ENCODE results near the gene LRP6.

LRP6 gene

DNA sequence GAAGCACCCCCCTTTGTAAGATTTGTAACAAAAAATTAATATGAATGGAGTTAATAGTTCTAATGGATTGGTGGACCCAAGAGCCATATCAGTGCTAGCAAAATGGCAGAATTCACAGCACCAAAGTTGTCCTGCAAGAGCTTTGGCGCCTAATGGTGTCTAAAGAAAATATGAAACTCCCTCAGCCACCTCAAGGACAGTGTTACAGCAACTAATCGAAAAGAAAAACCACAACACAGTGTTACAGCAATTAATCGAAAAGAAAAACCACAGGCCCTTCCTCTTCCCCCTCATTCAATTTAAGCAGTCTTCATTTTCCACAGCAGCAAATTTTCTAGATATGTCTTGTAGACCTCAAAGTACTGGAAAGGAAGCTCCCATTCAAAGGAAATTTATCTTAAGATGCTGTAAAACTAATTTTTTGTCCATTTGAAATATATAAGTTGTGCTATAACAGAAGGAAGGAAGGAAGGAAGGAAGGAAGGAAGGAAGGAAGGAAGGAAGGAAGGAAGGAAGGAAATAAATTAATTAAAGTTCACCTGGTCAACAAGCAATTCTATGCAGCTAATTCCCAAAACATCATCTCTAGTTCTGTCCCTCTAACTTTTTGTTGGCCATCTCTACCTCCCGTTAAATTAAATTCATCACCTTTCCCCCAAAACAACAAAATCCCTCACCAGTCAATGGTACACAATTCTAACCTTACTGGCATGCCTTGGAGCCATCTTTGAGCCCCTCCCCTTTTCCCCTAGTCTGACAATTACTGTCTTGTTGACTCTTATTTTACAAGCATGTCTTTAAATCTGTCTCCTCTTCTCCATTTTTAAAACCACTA, 17.4 kb downstream of the LRP6 start:
- TF ChIP-seq JUND (IDR thresholded peaks at IDR 0.05; ENCODE audit: low read depth): no peak
- DNase-seq (ENCODE audit: low read depth in 1 of 2, low spot score in 1 of 2): no peak
- in situ Hi-C loops (cut with HindIII; ENCODE audit: low pct_unique_long_range_greater_than_20kb, low sequenced_read_pairs): no loop called here

DNA sequence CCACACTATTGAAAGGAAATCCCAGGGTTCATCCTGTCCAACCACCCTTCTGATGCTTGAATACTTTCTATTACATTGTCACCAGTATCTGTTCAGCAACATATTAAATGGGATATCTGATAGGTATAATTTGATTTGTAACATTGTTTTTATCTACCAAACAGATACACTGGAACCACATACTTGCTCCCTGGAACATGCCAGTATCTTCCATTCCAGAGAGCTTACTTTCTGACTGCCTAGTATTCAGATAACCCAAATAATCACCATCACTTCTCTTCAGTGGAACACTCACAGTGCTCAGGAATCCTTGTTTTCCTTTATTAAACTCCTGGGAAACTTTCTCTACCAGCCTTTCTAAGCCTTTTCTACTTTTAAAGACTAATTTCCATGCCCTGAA, 19.3 kb downstream of the LRP6 start:
- DNase-seq (ENCODE audit: low read depth in 1 of 2, low spot score in 1 of 2): no peak
- in situ Hi-C loops (cut with HindIII; ENCODE audit: low pct_unique_long_range_greater_than_20kb, low sequenced_read_pairs): no loop called here
- no peak for TF ChIP-seq JUND (IDR thresholded peaks at IDR 0.05; ENCODE audit: low read depth)

DNA sequence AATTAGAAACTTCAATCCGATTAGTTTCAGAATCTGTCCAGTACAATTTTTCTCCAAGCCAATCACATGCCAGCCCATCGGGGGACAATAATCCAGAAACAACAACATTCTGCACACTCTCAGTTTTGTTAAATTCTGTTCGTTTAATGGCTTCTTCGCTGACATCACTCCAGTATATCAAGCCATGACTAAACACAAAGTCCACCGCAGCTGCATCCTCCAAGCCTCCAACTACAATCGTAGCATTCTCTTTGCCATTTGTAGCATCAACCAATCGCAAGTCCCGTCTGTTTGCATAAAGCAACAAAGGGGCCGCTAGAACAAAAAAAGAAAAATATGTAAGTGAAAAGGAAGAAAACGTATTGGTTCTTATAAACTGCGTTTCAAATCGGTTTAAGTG, 22.5 kb downstream of the LRP6 start:
- in situ Hi-C loops (cut with HindIII; ENCODE audit: low pct_unique_long_range_greater_than_20kb, low sequenced_read_pairs): no loop called here
- no peak for DNase-seq (ENCODE audit: low read depth in 1 of 2, low spot score in 1 of 2)

DNA sequence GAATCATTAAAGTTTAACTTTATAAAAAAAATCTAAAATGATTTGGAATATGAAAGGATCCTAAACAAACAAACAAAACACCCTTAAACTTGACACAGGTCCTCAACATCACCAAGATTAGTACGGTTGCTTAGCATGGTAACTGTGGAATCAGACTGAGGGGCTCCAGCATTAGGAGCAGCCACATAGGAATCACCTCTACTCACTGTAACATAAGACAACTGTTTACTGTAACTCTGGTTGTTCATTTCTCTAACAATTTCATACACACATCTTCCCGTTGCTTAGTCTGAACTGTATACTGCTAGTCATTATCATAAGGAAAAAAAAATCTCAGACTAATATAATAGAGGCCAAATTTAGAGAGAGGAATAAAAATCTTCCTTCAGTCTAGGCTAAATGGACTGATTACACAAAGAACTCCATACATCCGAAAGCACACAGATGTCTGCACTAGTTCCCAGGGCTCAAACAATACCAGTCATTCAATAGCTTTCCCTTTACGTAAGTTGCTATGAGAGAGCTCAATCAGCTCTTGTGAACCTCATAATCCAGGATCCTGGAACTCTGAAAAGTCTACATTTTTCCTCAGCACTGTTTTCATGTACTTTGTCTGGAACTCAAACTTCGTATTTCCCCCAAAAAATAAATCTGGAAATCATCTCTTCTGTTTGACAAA, 26.0 kb downstream of the LRP6 start:
- no peak for DNase-seq (ENCODE audit: low read depth in 1 of 2, low spot score in 1 of 2)
- TF ChIP-seq JUND (IDR thresholded peaks at IDR 0.05; ENCODE audit: low read depth): no peak
- in situ Hi-C loops (cut with HindIII; ENCODE audit: low pct_unique_long_range_greater_than_20kb, low sequenced_read_pairs): no loop called here

More for the DNA sequence above, 22.5 kb downstream of the LRP6 start:
- TF ChIP-seq JUND (IDR thresholded peaks at IDR 0.05; ENCODE audit: low read depth): no peak

DNA sequence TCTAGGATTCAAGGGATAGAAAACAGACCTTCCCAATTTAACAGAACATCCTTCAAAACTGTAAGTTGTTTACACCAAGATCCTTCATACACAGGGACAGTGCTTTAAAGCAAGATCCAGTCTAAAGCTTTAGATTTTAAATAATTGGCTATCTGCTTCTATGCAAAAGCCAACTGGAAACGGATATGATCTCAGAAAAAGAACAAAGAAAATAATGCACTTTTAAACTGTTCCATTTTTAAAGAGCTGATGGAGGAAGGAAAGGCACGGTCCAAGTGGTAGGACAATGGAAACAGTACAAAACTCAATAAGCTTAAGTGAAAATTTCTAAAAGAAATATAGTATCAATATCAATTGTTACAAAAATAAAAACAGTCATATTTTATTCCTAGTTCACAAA, 27.7 kb downstream of the LRP6 start:
- in situ Hi-C loops (cut with HindIII; ENCODE audit: low pct_unique_long_range_greater_than_20kb, low sequenced_read_pairs): no loop called here
- DNase-seq (ENCODE audit: low read depth in 1 of 2, low spot score in 1 of 2): no peak
- TF ChIP-seq JUND (IDR thresholded peaks at IDR 0.05; ENCODE audit: low read depth): no peak

DNA sequence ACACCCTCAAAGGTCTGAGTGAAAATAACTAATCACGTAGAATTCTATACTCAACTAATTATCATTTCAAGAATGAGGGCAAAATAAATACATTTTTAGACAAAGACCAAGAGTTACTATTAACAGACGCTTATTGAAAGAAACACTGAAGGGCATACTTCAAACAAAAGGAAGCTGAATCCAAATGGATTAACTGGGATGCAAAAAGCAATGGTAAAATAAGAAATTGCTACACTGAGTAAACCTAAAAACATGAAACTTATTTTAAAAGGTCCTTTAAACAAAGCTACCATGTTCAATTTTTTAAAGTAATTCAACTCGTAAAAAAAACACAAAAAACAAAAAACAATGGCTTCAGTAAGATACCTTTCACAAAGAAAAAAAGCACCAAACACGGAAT, 28.2 kb downstream of the LRP6 start:
- in situ Hi-C loops (cut with HindIII; ENCODE audit: low pct_unique_long_range_greater_than_20kb, low sequenced_read_pairs): no loop called here
- no peak for TF ChIP-seq JUND (IDR thresholded peaks at IDR 0.05; ENCODE audit: low read depth)
- DNase-seq (ENCODE audit: low read depth in 1 of 2, low spot score in 1 of 2): no peak

DNA sequence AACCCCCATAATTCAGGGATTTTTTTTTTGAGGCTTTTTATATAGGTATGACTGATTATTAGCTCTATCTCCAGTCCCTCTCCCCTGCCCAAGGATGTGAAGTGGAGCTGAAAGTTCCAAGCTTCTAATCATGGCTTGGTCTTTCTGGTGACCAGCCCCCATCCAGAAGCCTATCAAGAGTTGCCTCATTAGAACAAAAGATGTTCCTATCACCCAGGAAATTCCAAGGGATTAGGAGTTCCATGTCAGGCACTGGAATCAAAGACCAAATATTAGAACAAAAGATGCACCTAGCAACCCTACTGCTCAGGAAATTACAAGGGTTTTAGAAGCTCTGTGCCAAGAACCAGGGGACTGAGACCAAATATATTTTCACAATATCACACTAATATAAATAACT, 29.9 kb downstream of the LRP6 start:
- in situ Hi-C loops (cut with HindIII; ENCODE audit: low pct_unique_long_range_greater_than_20kb, low sequenced_read_pairs): no loop called here
- TF ChIP-seq JUND (IDR thresholded peaks at IDR 0.05; ENCODE audit: low read depth): no peak
- DNase-seq (ENCODE audit: low read depth in 1 of 2, low spot score in 1 of 2): no peak

DNA sequence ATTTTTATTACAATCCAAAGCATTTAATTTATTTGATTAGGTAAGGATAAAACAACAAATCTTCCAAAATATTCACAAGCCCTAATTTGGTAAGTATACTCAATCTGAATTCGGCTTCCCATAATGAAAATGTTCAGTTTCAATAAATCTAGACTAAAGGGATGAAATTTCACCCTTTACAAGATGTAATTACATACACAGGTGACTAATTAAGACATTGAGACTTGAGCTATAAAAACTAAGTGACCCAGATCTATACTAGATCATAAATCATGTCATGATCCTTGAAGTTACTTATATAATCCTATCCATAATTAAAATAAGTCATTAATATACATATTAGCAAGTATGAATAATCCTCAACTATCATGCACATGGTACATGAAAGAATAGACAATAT, 36.6 kb downstream of the LRP6 start:
- in situ Hi-C loops (cut with HindIII; ENCODE audit: low pct_unique_long_range_greater_than_20kb, low sequenced_read_pairs): no loop called here

DNA sequence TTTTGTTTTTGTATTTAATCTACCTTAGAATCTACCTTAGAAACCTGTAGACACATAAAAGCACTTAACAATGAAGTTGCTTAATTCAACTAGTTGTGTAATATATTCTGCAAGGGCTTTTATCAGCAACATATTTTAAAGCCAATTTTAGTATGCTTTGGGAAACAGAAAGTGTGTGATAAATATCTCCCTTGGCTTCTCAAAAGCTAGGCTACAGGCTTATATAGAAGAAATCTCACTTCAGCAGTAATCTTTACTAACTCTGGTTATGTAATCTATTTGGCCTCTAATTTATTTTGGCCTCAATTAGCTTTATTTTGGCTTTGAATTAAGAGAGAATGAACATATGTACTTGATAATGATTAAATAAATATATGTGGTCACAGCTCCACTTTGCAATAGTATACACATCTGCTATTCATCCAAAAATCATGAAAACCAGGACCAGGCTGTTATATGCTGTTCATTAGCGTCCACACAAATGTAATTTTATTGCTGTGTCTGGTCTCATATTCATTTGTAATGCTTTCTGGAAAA, 37.2 kb downstream of the LRP6 start:
- in situ Hi-C loops (cut with HindIII; ENCODE audit: low pct_unique_long_range_greater_than_20kb, low sequenced_read_pairs): no loop called here
- no peak for TF ChIP-seq JUND (IDR thresholded peaks at IDR 0.05; ENCODE audit: low read depth)
- no peak for DNase-seq (ENCODE audit: low read depth in 1 of 2, low spot score in 1 of 2)

More for the DNA sequence above, 36.6 kb downstream of the LRP6 start:
- DNase-seq (ENCODE audit: low read depth in 1 of 2, low spot score in 1 of 2): no peak
- TF ChIP-seq JUND (IDR thresholded peaks at IDR 0.05; ENCODE audit: low read depth): no peak

DNA sequence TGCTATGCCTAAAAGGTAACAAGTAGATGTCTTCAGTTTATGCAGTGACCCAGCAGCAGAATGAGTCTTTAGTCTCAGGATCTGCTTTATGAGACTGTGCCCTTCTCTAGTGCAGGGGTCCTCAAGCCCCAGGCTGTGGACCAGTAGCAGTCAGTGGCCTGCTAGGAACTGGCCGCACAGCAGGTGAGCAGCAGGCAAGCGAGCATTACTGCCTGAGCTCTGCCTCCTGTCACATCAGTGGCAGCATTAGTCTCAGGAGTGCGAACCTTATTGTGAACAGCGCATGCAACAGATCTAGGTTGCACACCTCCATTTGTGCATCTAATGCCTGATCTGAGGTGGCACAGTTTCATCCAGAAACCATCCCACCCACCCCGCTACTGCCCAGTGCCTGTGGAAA, 38.4 kb downstream of the LRP6 start:
- in situ Hi-C loops (cut with HindIII; ENCODE audit: low pct_unique_long_range_greater_than_20kb, low sequenced_read_pairs): no loop called here
- TF ChIP-seq JUND (IDR thresholded peaks at IDR 0.05; ENCODE audit: low read depth): no peak
- DNase-seq (ENCODE audit: low read depth in 1 of 2, low spot score in 1 of 2): no peak

DNA sequence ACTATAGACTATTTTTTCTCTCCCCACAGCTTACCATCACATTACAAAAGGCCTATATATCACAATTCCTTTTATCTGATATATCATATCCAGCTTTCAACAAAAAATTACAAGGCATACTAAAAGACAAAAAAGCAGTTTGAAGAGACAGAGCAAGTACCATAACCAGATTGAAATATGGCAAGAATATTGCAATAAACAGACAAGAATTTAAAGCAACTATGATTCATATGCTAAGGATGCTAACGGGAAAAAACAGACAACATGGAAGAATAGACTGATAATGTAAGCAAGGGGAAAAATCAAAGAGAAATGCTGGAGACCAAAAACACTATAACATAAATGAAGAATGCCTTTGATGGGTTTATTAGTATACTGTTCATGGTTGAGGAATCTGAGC, 40.7 kb downstream of the LRP6 start:
- in situ Hi-C loops (cut with HindIII; ENCODE audit: low pct_unique_long_range_greater_than_20kb, low sequenced_read_pairs): no loop called here
- no peak for DNase-seq (ENCODE audit: low read depth in 1 of 2, low spot score in 1 of 2)
- TF ChIP-seq JUND (IDR thresholded peaks at IDR 0.05; ENCODE audit: low read depth): no peak

DNA sequence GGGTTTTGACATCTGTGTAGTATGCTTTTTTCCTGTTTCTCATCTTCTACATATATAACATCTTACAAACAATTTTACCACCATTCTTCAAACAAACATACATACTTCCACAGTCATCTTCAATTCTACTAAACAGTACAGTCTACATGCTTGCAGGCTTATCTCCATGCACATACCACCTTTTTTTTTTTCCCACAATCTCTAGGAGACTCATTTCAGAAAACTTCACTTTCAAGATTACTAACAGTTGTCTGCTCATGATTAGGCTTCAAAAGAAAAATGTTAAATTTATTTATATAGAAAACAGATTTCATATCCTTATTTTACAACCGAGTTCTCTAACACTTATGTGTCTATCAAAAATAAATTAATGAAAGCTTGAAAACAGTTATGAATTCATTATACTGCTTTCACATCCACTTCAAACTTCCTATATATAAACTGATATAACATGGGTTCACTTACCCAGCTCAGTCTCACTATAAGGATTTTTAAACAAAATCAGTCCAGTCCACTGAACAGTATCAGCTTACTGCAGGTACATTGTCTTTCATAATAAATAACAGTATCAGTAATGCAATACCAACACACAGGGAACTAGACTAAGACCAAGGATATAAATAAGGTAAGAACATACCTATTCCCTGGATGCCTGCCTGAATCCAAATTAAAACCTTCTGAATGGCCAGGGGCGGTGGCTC, 42.5 kb downstream of the LRP6 start:
- in situ Hi-C loops (cut with HindIII; ENCODE audit: low pct_unique_long_range_greater_than_20kb, low sequenced_read_pairs): no loop called here
- no peak for DNase-seq (ENCODE audit: low read depth in 1 of 2, low spot score in 1 of 2)
- no peak for TF ChIP-seq JUND (IDR thresholded peaks at IDR 0.05; ENCODE audit: low read depth)

DNA sequence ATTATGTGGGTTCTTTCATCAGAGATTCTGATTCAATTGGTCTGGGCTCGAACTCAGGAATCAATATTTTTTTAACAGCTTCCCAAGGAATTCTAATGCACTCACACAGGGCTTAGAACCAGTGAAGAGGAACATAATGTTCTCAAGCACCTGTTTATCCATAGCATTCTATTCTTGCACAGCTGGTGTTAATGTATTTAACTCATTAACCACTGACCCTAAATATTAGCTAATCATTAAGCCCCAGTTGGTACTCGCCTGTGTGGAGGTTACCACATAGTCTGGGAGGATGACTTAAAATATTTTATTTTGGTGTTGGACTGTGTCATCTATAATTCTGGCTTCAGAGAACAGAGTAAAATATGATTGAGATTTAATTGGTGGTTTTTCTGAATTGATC, 45.3 kb downstream of the LRP6 start:
- in situ Hi-C loops (cut with HindIII; ENCODE audit: low pct_unique_long_range_greater_than_20kb, low sequenced_read_pairs): no loop called here
- TF ChIP-seq JUND (IDR thresholded peaks at IDR 0.05; ENCODE audit: low read depth): no peak
- no peak for DNase-seq (ENCODE audit: low read depth in 1 of 2, low spot score in 1 of 2)
